ENCODE results near the gene WARS2. TPM values are rescaled to one million over a fixed set of nuclear protein-coding genes. Genes with fewer than 3 reads are reported as not detected.
"Not testable (repeated sequence)": the region's sequence is repeated elsewhere in the genome, so short reads cannot be mapped to it uniquely, and the experiment has no call there.

Gene WARS2
- total RNA-seq, 1 experiment from 2014 or later = 19.1 TPM

DNA sequence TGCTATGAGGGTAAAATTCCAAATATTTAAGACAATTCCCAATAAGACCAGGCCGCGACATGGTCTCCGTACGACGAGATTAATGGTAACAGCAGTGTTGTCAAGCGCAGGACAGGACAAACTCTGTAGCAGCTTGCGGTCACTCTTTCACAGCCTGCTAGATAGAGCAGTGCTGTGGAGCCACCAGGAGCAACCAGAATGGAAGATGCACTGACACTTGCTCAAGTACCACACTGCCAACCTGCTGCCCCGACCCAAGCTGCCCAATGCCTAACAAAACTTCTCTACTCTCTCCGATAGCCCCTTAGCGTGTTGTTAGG lies 636 bp downstream of the WARS2 start:
- DNase-seq (ENCODE audit: low read depth) = no peak

DNA sequence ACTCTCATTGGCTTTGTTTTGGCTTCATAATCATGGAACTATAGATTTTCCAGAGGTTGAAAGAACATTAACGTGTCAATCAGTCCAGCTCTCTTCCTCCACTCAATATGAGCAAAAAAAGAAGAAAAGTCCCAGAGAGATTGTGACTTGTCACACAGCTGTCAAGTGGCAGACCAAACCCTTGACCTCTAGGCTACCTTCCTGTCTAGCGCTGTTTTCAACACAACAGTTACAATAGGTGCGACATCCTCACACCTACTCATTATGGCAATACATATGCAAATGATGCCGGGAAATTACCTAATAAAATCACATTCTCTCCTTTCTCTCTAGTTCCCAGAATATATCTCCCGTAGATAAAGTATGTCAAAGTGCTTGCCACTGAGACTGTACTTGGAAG lies 1.1 kb downstream of the WARS2 start:
- no peak for DNase-seq (ENCODE audit: low read depth)

DNA sequence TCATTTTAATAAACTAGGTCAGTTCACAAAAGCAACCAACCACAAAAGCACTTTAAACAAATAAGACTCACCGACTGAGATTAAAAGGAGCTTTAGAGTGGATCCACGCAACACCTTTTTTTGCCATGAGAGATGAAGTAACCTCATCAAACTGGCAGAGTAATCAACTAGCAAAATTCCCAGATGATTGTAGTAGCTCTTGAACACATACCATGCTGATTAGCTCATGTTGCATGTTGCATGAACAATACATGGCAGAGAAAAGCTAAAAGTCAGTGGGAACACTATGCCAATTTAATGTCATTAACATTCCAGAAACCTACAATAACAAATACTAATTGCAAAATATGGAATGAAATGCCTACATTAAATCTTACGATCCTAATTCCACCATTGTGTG lies 4.1 kb downstream of the WARS2 start:
- DNase-seq (ENCODE audit: low read depth) = no peak

GRCh38 chr1:119133987-119134386 lies 6.5 kb downstream of the WARS2 start:
- DNase-seq (ENCODE audit: low read depth) = peak; percentile 47

- DNase-seq (ENCODE audit: low read depth) = no peak
Observed at GRCh38 chr1:119132179-119132578, 8.3 kb downstream of the WARS2 start.

- no peak for DNase-seq (ENCODE audit: low read depth)
Observed at GRCh38 chr1:119125874-119126273, 14.6 kb downstream of the WARS2 start.

DNA sequence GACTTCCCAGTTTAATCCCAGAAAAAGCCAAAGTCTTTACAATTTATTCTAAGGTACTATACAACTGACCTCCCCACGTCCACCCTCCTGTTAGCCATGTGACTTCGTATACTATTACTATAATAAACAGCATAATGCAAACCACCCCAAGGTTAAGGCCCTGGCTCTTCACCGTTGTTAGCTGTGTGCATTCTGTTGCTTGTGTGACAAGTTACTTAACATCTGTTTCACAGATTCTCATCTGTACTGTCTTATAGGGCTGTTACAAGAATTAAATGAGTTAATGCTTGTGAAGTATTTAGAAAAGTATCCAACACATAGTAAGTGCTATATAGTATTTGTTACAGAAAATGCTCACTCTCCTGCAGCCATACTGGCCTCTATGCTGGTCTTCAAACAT lies 15.7 kb downstream of the WARS2 start:
- DNase-seq (ENCODE audit: low read depth) = no peak

GRCh38 chr1:119121872-119122271 lies 18.6 kb downstream of the WARS2 start:
- DNase-seq (ENCODE audit: low read depth) = not testable (repeated sequence)

- no peak for DNase-seq (ENCODE audit: low read depth)
Observed at GRCh38 chr1:119116725-119117124, 23.7 kb downstream of the WARS2 start.

GRCh38 chr1:119115736-119116135 lies 24.7 kb downstream of the WARS2 start:
- DNase-seq (ENCODE audit: low read depth) = no peak

GRCh38 chr1:119115311-119115710 lies 25.1 kb downstream of the WARS2 start:
- no peak for DNase-seq (ENCODE audit: low read depth)

DNA sequence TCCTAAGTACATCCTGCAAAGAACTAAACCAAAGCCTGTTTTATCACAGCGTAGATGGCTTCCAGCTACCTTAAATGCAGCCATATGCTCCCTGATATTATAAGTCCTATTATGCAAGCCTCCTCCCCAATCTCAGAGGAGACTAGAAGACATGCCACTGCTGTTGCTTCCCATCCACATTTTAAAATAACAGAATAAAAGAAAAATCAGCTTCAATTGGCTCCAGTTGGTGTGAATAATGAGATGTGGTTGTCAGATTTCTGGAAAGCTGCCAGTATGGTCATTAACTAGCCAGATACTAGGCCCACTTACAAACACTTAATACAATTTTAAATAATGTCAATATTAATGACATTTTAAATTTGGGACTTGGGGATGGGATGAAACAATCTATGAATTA lies 25.7 kb downstream of the WARS2 start:
- DNase-seq (ENCODE audit: low read depth) = no peak

GRCh38 chr1:119112791-119113190 lies 27.7 kb downstream of the WARS2 start:
- no peak for DNase-seq (ENCODE audit: low read depth)

- no peak for DNase-seq (ENCODE audit: low read depth)
Observed at GRCh38 chr1:119112244-119112643, 28.2 kb downstream of the WARS2 start.

DNA sequence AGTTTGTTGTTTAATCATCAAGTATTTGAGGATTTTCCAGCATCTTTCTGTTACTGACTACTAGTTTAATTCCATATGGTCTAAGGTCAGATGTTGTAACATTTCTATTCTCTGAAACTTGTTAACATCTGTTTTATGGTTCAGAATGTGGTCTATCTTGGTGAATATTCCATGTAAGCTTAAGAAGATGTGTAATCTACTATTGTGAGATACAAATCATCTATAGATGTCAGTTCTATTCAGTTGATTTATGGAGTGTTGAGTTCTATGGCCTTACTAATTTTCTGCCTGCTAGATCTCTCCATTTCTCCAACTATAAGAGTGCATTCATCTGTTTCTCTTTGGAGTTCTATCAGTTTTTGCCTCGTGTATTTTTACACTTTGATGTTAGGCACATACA lies 31.5 kb downstream of the WARS2 start:
- no peak for DNase-seq (ENCODE audit: low read depth)

GRCh38 chr1:119103764-119104163 lies 36.7 kb downstream of the WARS2 start:
- DNase-seq (ENCODE audit: low read depth) = no peak

DNA sequence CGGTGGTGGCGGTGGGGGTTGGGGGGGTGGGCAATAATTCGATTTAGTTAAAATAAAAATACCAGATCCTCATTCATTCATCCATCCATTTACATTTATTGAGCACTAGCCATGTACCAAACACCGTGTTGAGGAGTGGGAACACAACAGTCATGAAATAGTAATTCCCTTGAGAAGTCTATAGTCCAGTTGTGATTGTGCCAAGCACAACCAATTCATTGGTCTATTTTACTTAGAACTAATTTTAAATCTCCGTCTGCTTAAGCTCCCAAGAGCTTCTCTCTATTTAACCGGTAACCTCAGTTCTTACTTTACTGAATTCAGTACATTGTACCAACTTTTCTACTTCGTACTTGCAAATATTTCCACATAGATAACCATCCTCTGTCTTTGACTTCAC lies 38.4 kb downstream of the WARS2 start:
- no peak for DNase-seq (ENCODE audit: low read depth)

DNA sequence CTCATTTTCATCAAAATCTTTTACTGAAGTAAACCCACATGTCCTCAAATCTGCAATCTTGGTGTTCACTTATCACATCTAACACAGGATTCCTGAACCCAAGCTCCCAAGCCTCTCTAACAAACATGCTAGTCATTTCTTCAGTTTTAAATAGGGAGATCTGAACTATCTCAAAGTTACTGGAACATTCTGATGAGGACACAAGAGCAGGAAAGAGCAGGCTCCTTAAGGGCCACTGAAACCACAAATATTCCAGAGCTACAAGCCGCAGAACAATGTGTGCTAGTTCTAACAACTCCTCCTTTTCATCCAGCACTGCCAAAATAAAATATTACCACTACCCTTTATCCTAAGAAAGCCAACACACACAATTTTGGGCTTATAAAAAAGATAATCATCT lies 38.9 kb downstream of the WARS2 start:
- peak; percentile 97 for DNase-seq (ENCODE audit: low read depth)

- DNase-seq (ENCODE audit: low read depth) = no peak
Observed at GRCh38 chr1:119099775-119100174, 40.7 kb downstream of the WARS2 start.

GRCh38 chr1:119097380-119097779 lies 43.1 kb downstream of the WARS2 start:
- DNase-seq (ENCODE audit: low read depth) = peak; percentile 95

DNA sequence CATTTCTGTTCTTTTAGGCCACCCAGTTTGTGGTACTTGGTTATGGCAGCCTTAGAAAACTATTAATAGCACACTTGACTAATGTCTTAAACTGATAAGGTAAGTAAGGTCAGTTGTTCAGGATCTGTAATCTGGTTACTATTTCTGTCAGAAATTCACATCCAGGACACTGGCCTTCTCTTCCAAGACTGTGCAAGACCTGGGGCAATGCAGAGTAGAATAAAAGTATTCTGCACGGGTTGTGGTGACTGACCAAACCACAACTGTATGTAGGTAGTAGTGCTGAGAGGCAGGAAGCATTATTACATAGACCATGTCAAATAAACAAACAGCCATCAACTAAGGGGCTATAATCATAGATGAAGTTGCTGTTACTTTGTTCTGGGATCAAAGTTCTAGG lies 46.7 kb downstream of the WARS2 start:
- no peak for DNase-seq (ENCODE audit: low read depth)

- no peak for DNase-seq (ENCODE audit: low read depth)
Observed at GRCh38 chr1:119091618-119092017, 48.8 kb downstream of the WARS2 start.

GRCh38 chr1:119090250-119090649 lies 50.2 kb downstream of the WARS2 start:
- no peak for DNase-seq (ENCODE audit: low read depth)

DNA sequence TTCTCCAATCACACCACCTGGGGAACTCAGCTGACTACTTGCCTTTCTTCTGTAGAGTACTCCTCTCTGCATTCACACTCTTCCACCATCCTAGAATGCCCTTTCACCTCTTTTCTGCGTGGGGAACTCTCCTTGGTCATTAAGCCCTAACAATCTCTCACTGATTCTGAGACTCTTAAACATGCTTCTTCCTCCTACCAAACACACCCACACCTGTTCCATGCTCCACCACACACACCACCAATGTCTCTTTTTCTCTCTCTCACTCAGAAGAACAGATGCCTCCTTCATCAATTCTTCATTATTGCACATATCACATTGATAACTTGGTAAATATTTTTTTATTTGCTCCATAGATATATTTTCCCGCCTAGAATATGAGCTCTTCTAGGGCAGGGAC lies 53.6 kb downstream of the WARS2 start:
- DNase-seq (ENCODE audit: low read depth) = no peak

DNA sequence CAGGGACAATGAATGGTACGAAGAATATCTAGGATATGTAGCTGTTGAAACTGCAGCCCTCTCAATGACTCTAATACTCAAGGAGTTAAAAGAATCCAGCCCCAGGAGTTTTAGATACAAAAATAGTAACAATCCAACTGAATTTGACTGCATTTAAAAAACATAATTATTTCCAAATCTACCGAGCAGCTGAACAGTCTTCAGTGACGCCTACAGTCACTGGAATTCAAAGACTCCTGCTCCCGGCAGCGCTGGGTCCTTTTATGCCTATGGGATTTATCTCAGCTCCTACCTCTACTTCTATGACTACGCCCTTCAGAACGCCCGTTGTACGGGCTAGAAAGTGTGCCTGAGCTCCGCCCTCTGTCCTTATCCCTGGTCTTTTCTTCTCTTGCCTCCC lies 55.7 kb downstream of the WARS2 start:
- no peak for DNase-seq (ENCODE audit: low read depth)
